ACC112 (cell line): ENCODE measurements around the gene GCA.

Experiments used
- H2AFZ ChIP-seq: fragments of 200-600 bp; sonication (generic); one replicate; pipeline ENCODE4 v1.6.0; 2017; ENCODE audit warnings: antibody characterized with exemption, low read length; ENCODE audit not compliant: unreplicated experiment
- H3K27ac ChIP-seq: fragments of 200-600 bp; sonication (generic); 2 replicates; pipeline ENCODE4 v1.5.1; 2014; ENCODE audit warnings: low read depth, mild to moderate bottlenecking, antibody characterized with exemption, low read length, moderate library complexity
- H3K27me3 ChIP-seq: fragments of 200-600 bp; sonication (generic); 2 replicates; pipeline ENCODE4 v1.6.1; 2014; ENCODE audit warnings: mild to moderate bottlenecking, antibody characterized with exemption, low read length, moderate library complexity, mixed read lengths; ENCODE audit not compliant: insufficient read depth
- H3K36me3 ChIP-seq: fragments of 200-600 bp; sonication (generic); 2 replicates; pipeline ENCODE4 v1.6.1; 2016; ENCODE audit warnings: mild to moderate bottlenecking, antibody characterized with exemption, low read length, moderate library complexity, mixed read lengths; ENCODE audit not compliant: insufficient read depth
- H3K4me1 ChIP-seq: fragments of 200-600 bp; sonication (generic); one replicate; pipeline ENCODE4 v1.6.1; 2016; ENCODE audit warnings: low read length, mixed read lengths; ENCODE audit not compliant: insufficient read depth, unreplicated experiment, control insufficient read depth
- H3K4me3 ChIP-seq: fragments of 200-600 bp; sonication (generic); 2 replicates; pipeline ENCODE4 v1.5.1; 2014; ENCODE audit warnings: mild to moderate bottlenecking, low read depth, low read length
- H3K79me2 ChIP-seq: fragments of 200-600 bp; sonication (generic); one replicate; pipeline ENCODE4 v1.6.0; 2016; ENCODE audit warnings: low read length; ENCODE audit not compliant: control insufficient read depth, unreplicated experiment, insufficient read depth

Gene GCA

GRCh38 chr2:162328424-162329157 is 15.3 kb upstream of the GCA start:
- Histone ChIP-seq H3K27ac (no peak overlapping the region), H3K4me1 (peaks cover 3% of the 10 kb centered on the region), H3K4me3 (no peak overlapping the region), H3K36me3 (no peaks in the 10 kb centered on the region), H3K79me2 (no peaks in the 10 kb centered on the region), H3K27me3 (no peaks in the 10 kb centered on the region), H2AFZ (no peak overlapping the region)

DNA sequence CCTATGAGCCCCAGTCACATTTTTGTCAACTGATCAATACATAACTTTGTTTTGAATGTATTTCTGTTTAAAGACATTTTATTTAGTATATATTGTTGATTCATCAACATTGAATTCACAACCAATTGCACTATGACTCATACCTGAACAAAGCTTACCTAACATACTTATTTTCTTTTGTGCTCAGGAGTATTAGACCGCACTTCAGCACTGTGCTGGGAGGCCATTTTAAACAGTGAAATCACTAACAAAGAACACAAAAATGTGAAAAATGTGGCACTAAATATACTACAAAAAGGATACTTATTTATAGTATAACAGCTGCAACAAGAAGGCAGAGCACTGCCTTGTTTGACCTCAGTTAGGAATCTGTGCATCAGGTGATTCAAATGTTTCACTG is 13.1 kb upstream of the GCA start:
- no peaks in the 10 kb centered on the region for H3K79me2 ChIP-seq
- no peaks in the 10 kb centered on the region for H3K36me3 ChIP-seq
- peaks cover 3% of the 10 kb centered on the region for H3K4me1 ChIP-seq
- no peaks in the 10 kb centered on the region for H3K27me3 ChIP-seq
- H3K27ac ChIP-seq, result no peak overlapping the region
- no peak overlapping the region for H2AFZ ChIP-seq
- no peak overlapping the region for H3K4me3 ChIP-seq

DNA sequence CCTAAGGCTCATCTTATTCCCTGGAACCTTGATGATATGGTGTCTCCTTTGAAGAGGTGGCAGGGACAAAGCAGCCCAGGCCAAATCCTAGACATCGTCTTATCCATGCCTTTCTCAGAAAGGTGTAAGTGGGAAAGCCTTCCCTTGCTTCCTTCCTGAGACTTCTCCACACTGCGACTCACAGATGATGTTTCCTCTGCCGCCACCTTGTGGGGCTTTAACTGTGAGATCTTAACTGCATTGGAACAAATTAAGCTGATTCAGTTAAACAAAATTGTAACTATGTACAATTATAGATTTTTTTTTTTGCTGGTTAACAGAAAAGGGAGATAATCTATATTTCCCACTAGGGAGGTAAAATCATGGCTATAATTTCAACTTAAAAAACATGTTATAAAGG is 10.0 kb upstream of the GCA start:
- Histone ChIP-seq H2AFZ (no peak overlapping the region), H3K4me3 (no peak overlapping the region), H3K36me3 (no peaks in the 10 kb centered on the region), H3K27me3 (no peaks in the 10 kb centered on the region), H3K4me1 (peaks cover 3% of the 10 kb centered on the region), H3K79me2 (no peaks in the 10 kb centered on the region), H3K27ac (no peak overlapping the region)

DNA sequence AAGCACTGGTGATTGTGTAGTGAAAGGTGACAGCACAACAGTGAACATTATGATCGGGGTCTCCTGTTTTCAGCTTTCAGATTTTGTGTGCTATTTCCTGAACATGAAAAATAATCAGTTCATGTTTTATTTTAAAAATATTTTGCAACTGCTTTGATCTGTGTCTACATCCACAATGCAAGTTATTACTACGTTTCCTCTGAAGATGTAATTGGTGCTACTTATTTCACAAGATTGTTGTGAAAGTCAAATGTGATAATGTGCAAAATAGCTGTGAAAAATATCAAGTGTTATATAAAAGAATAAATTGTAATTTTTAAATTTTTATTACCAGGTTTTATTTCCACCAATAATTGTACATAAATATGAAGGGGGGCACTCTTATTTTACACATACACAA is 6.1 kb upstream of the GCA start:
- H3K36me3 ChIP-seq, result peaks cover 3% of the 10 kb centered on the region; the same call in 1 of the 2 replicates
- no peak overlapping the region for H3K27ac ChIP-seq
- H3K4me1 ChIP-seq, result no peaks in the 10 kb centered on the region
- H3K79me2 ChIP-seq, result no peaks in the 10 kb centered on the region
- no peak overlapping the region for H2AFZ ChIP-seq
- no peak overlapping the region for H3K4me3 ChIP-seq
- H3K27me3 ChIP-seq, result no peaks in the 10 kb centered on the region

- no peak overlapping the region for H2AFZ ChIP-seq
- H3K27me3 ChIP-seq, result no peaks in the 10 kb centered on the region
- no peak overlapping the region for H3K27ac ChIP-seq
- H3K4me1 ChIP-seq, result peaks cover 4% of the 10 kb centered on the region
- H3K36me3 ChIP-seq, result peaks cover 3% of the 10 kb centered on the region; the same call in 1 of the 2 replicates
- H3K79me2 ChIP-seq, result no peaks in the 10 kb centered on the region
- H3K4me3 ChIP-seq, result no peak overlapping the region
Measured at GRCh38 chr2:162340822-162341221, 3.1 kb upstream of the GCA start.

DNA sequence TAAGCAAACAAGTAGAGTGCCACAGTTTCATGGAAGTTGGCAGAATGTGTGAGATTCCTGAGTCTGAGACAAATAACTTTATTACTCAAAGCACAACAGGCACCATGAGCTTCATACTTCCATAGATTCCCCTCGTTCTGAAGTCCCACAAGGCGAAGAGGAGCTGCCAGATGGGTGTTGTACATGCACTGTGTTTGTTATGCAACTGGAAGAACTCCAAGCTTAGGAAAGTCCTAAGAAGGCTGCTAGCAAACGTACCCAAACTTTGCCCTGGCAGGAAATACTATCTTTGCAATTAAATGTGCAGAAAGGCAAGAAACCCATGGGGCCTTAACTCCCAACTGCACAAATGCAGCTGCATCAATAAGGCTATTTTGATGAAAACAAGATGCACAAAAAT is 1.6 kb upstream of the GCA start:
- H3K36me3 ChIP-seq, result peaks cover 3% of the 10 kb centered on the region; the same call in 1 of the 2 replicates
- H3K27ac ChIP-seq, result no peak overlapping the region
- no peaks in the 10 kb centered on the region for H3K79me2 ChIP-seq
- no peak overlapping the region for H2AFZ ChIP-seq
- no peak overlapping the region for H3K4me3 ChIP-seq
- H3K27me3 ChIP-seq, result no peaks in the 10 kb centered on the region
- H3K4me1 ChIP-seq, result peaks cover 4% of the 10 kb centered on the region

DNA sequence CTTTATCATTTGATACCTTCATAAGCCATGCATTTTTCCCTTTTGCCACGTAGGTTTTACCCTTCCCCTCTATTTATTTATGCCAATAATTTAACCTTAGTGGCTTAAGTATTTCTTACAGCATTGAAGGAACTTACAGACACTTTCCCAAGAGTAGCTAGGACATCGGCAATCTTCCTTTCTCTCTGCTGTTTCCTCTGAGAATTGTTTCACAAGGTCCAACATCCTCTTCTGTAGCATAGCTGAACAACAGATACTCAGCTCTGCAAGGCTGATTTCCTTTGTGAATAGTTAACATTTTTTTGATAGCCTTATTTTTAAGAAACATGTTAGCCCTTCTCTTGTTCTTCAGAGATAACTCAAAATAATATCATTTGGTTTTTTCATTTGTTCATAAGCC is 1.1 kb upstream of the GCA start:
- no peaks in the 10 kb centered on the region for H3K79me2 ChIP-seq
- peaks cover 4% of the 10 kb centered on the region for H3K4me1 ChIP-seq
- H3K27me3 ChIP-seq, result no peaks in the 10 kb centered on the region
- H2AFZ ChIP-seq, result no peak overlapping the region
- peaks cover 3% of the 10 kb centered on the region; the same call in 1 of the 2 replicates for H3K36me3 ChIP-seq
- H3K4me3 ChIP-seq, result no peak overlapping the region
- no peak overlapping the region for H3K27ac ChIP-seq

- H3K27ac ChIP-seq, result no peak overlapping the region
- H2AFZ ChIP-seq, result peak overlapping the region; percentile 94
- H3K27me3 ChIP-seq, result no peaks in the 10 kb centered on the region
- H3K4me3 ChIP-seq, result peak overlapping the region; percentile 85
- peaks cover 4% of the 10 kb centered on the region for H3K4me1 ChIP-seq
- peaks cover 3% of the 10 kb centered on the region; the same call in 1 of the 2 replicates for H3K36me3 ChIP-seq
- no peaks in the 10 kb centered on the region for H3K79me2 ChIP-seq
Measured at GRCh38 chr2:162343492-162343823, 474 bp upstream of the GCA start.

- H3K4me3 ChIP-seq, result peak overlapping the region; percentile 85
- no peaks in the 10 kb centered on the region for H3K79me2 ChIP-seq
- no peak overlapping the region for H3K27ac ChIP-seq
- H3K27me3 ChIP-seq, result no peaks in the 10 kb centered on the region
- peak overlapping the region; percentile 79 for H2AFZ ChIP-seq
- peaks cover 3% of the 10 kb centered on the region; the same call in 1 of the 2 replicates for H3K36me3 ChIP-seq
- H3K4me1 ChIP-seq, result peaks cover 4% of the 10 kb centered on the region
Measured at GRCh38 chr2:162344617-162344950, 652 bp downstream of the GCA start.

- Histone ChIP-seq H3K36me3 (no peaks in the 10 kb centered on the region), H3K79me2 (no peaks in the 10 kb centered on the region), H3K4me3 (no peak overlapping the region), H3K4me1 (peaks cover 4% of the 10 kb centered on the region), H3K27ac (no peak overlapping the region), H2AFZ (no peak overlapping the region), H3K27me3 (no peaks in the 10 kb centered on the region)
Measured at GRCh38 chr2:162365392-162365791, 21.5 kb downstream of the GCA start.

DNA sequence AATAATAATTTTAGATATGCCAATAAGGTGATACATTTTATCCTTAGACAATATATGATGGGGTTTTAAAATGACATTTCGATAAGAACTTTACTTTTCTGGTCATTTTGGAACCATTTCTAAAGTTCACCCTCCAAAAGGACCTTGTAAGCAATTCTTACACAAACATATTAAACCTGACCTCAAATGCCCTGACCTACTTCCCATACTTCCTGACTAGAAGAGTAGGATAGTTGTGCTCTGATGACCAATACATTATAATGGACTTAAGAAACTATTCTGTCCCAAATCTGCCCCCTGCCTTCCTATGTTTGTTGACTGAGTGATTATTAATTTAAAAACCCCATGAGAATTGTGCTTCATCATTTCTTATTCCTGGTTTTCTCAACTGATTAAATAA is 24.6 kb downstream of the GCA start:
- Histone ChIP-seq H2AFZ (no peak overlapping the region), H3K79me2 (no peaks in the 10 kb centered on the region), H3K27me3 (no peaks in the 10 kb centered on the region), H3K4me1 (peaks cover 2% of the 10 kb centered on the region), H3K27ac (no peak overlapping the region), H3K4me3 (no peak overlapping the region), H3K36me3 (no peaks in the 10 kb centered on the region)
